H1 (cell line): Measurements from ENCODE around the gene WRAP73. TPM values are rescaled to one million over a fixed set of nuclear protein-coding genes. Genes with fewer than 3 reads are reported as not detected.

Source experiments
- CBX5 ChIP-seq: fragments of 300-800, 300-1000 bp; sonication (generic); IDR thresholded peaks from 2 replicates; pipeline ENCODE4 v1.7.1; 2016; ENCODE audit warnings: antibody characterized with exemption, low read length, low read depth
- PHF8 ChIP-seq: fragments of 200-600 bp; sonication (generic); conservative IDR thresholded peaks from 2 replicates; pipeline ENCODE4 v1.7.1; 2012; ENCODE audit warnings: low read depth, mild to moderate bottlenecking, inconsistent platforms, low read length, moderate library complexity
- RBBP5 ChIP-seq: IDR thresholded peaks from 2 replicates; pipeline ENCODE4 v1.7.1; 2012; ENCODE audit warnings: low read depth, mild to moderate bottlenecking, inconsistent platforms, low read length, moderate library complexity, borderline replicate concordance
- SIN3A ChIP-seq, 2 experiments: IDR thresholded peaks in 1 of 2; conservative IDR thresholded peaks in 1 of 2; 2 replicates each; pipeline ENCODE4 v1.6.1; 2011 to 2012; ENCODE audit warnings: low read length in 2 of 2, improper control_type of control experiment in 1 of 2, low read depth in 1 of 2, mild to moderate bottlenecking in 1 of 2
- YY1 ChIP-seq: IDR thresholded peaks from 2 replicates; pipeline ENCODE4 v1.6.1; 2011; ENCODE audit warnings: low read depth, mild to moderate bottlenecking, low read length
- polyA plus RNA-seq, 7 experiments: library from polyadenylated mRNA; depleted of rRNA in 3 of 7; stranded (reverse) in 5 of 7; unstranded in 2 of 7; fragments of >200 nt in 5 of 7; fragments of 200-250 nt in 2 of 7; gene quantifications; 1 replicate in 5 of 7; 2 replicates in 1 of 7; 4 replicates in 1 of 7; pipeline versions ENCODE4 v1.2.1 to v1.2.3, GENCODE V29; 2011 to 2013; ENCODE audit warnings: missing spikeins in 2 of 7, mixed read lengths in 2 of 7
- total RNA-seq: library from RNA; stranded (reverse); fragmentation: NEBNext Ultra II Directional; extraction: Animal tissue kit (Norgen Biotek cat#: 25700); gene quantifications from 2 replicates; pipeline ENCODE4 v1.2.1, GENCODE V29; 2021
- TF ChIP-seq, protein P1 (sequence below): IDR thresholded peaks from 2 replicates; pipeline ENCODE4 v1.6.1; 2012; ENCODE audit warnings: inconsistent platforms

The WRAP73 gene
- total and polyA plus RNA-seq, 2 of the 8 experiments (the other 6 are each of a cell fraction or from before 2014, with no cell fraction given), result 30.3 to 50.7 TPM

DNA sequence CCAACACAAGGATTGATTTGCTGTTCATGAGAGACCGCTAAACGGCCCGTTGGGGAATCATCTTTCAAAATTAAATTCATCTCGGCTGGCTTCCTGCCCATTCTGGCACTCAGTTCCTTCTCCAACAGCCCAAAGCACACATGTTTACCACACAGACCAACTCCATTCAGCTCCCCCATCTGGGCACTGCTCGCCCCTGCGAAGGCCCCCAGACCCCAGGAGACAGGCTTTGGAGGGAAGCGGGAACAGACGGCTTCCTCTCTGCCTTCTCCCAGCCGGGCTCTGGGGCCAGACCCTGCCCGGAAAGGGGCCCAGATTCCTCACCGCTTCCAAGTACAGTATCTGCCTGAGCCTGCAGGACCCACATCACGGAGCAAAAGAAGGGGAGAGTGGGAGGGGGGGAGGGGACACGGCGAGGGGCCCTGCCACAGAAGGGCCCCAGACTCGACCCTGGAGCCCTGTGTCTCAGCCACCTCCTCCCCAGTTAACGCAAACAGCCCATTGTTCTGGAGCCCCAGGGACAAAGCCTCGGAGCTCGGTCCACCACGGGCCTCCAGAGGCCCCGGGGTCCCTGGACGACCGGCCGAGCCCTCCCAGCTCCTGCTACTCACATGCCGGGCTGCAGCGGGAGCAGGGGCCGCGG is 39.3 kb downstream of the WRAP73 start (continued):
- TF ChIP-seq SIN3A (conservative IDR thresholded peaks at IDR 0.05 in 1 of 2, IDR thresholded peaks at IDR 0.05 in 1 of 2; ENCODE audit: low read depth in 1 of 2, low read length in 2 of 2), result 0 out of 4 replicates have a peak, but pooled peaks of 1 of the 2 experiments have one; percentile 39
- TF ChIP-seq PHF8, result no peak
- TF ChIP-seq CBX5, result no peak
- TF ChIP-seq YY1, result no peak
- TF ChIP-seq, protein P1, sequence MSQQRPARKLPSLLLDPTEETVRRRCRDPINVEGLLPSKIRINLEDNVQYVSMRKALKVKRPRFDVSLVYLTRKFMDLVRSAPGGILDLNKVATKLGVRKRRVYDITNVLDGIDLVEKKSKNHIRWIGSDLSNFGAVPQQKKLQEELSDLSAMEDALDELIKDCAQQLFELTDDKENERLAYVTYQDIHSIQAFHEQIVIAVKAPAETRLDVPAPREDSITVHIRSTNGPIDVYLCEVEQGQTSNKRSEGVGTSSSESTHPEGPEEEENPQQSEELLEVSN, result 0 out of 2 replicates have a peak, but pooled peaks have one; percentile 18
- TF ChIP-seq RBBP5, result no peak
